WTC11 (cell line): ENCODE results near the gene SLC16A8. TPM values are rescaled to one million over a fixed set of nuclear protein-coding genes. Genes with fewer than 3 reads are reported as not detected.

Source experiments
- ATAC-seq: fragments of 200-7000 bp; cut with Tn5 transposase; 2 replicates; pipeline ENCODE4 v1.10.0; 2021; ENCODE audit warnings: mild to moderate bottlenecking, moderate library complexity
- CTCF ChIA-PET: fragments of 300-600 bp; sonication (Branson Sonifier 250); formaldehyde crosslinking; loops from one replicate; lab custom pipeline; 2021; ENCODE audit warnings: antibody characterized with exemption; lab: Charles Lee
- POLR2A ChIA-PET: fragments of 350-600 bp; sonication (Branson Sonifier 250); formaldehyde crosslinking; loops from one replicate; lab custom pipeline; 2021; ENCODE audit warnings: antibody characterized with exemption; lab: Charles Lee
- DNase-seq: peaks from one replicate; pipeline ENCODE4 v3.0.0; 2021; ENCODE audit warnings: low spot score
- H3K27ac Mint-ChIP-seq: 2 replicates; pipeline ENCODE4 v1.8.0; 2021; ENCODE audit warnings: mixed read lengths
- H3K27me3 Mint-ChIP-seq: 2 replicates; pipeline ENCODE4 v1.8.0; 2021; ENCODE audit warnings: low read depth, mild to moderate bottlenecking, moderate library complexity, mixed read lengths
- H3K36me3 Mint-ChIP-seq: 2 replicates; pipeline ENCODE4 v1.8.0; 2021; ENCODE audit warnings: mixed read lengths
- H3K4me1 Mint-ChIP-seq: 2 replicates; pipeline ENCODE4 v1.8.0; 2022; ENCODE audit warnings: mixed read lengths
- H3K4me3 Mint-ChIP-seq: 2 replicates; pipeline ENCODE4 v1.8.0; 2021; ENCODE audit warnings: mild to moderate bottlenecking, moderate library complexity, mixed read lengths
- H3K9me3 Mint-ChIP-seq: 2 replicates; pipeline ENCODE4 v1.8.0; 2021; ENCODE audit warnings: mixed read lengths
- AR ChIP-seq: fragments of 250-450 bp; sonication (Bioruptor Pico); IDR thresholded peaks from 2 replicates; pipeline ENCODE4 v1.9.0; 2021; ENCODE audit warnings: mild to moderate bottlenecking
- ATF1 ChIP-seq: sonication (generic); formaldehyde crosslinking; IDR thresholded peaks from 2 replicates; pipeline ENCODE4 v1.8.1; 2023; ENCODE audit warnings: mild to moderate bottlenecking, moderate library complexity, missing genetic modification reagents
- ATF3 ChIP-seq: sonication (generic); formaldehyde crosslinking; conservative IDR thresholded peaks from 2 replicates; pipeline ENCODE4 v1.8.1; 2022; ENCODE audit warnings: mild to moderate bottlenecking, missing genetic modification reagents
- ATF6 ChIP-seq: sonication (generic); formaldehyde crosslinking; IDR thresholded peaks from 2 replicates; pipeline ENCODE4 v1.8.1; 2023; ENCODE audit warnings: mild to moderate bottlenecking, missing genetic modification reagents
- CREB1 ChIP-seq: sonication (generic); formaldehyde crosslinking; IDR thresholded peaks from 2 replicates; pipeline ENCODE4 v1.8.0; 2023; ENCODE audit warnings: mild to moderate bottlenecking, missing genetic modification reagents
- CTCF ChIP-seq: fragments of 200-600 bp; IDR thresholded peaks from 2 replicates; pipeline ENCODE4 v1.8.0; 2022; ENCODE audit warnings: antibody characterized with exemption
- ESRRA ChIP-seq: sonication (generic); formaldehyde crosslinking; IDR thresholded peaks from 2 replicates; pipeline ENCODE4 v1.8.1; 2022; ENCODE audit warnings: mild to moderate bottlenecking, missing genetic modification reagents, borderline replicate concordance
- FOXP1 ChIP-seq: sonication (generic); formaldehyde crosslinking; IDR thresholded peaks from 2 replicates; pipeline ENCODE4 v1.8.0; 2022; ENCODE audit warnings: missing genetic modification reagents, mild to moderate bottlenecking, moderate library complexity, borderline replicate concordance
- GABPB1 ChIP-seq: sonication (generic); formaldehyde crosslinking; IDR thresholded peaks from 2 replicates; pipeline ENCODE4 v1.8.1; 2023; ENCODE audit warnings: mild to moderate bottlenecking, missing genetic modification reagents
- GTF2I ChIP-seq: fragments of 250-450 bp; sonication (Bioruptor Pico); conservative IDR thresholded peaks from 2 replicates; pipeline ENCODE4 v1.4.0; 2021; ENCODE audit warnings: mild to moderate bottlenecking
- MYBL2 ChIP-seq: sonication (generic); formaldehyde crosslinking; IDR thresholded peaks from 2 replicates; pipeline ENCODE4 v1.8.1; 2023; ENCODE audit warnings: mild to moderate bottlenecking, moderate library complexity, missing genetic modification reagents
- NFYB ChIP-seq: sonication (generic); formaldehyde crosslinking; conservative IDR thresholded peaks from 2 replicates; pipeline ENCODE4 v1.8.0; 2022; ENCODE audit warnings: low read depth, missing genetic modification reagents
- NR2C2 ChIP-seq: sonication (generic); formaldehyde crosslinking; IDR thresholded peaks from 2 replicates; pipeline ENCODE4 v1.8.0; 2022; ENCODE audit warnings: mild to moderate bottlenecking, missing genetic modification reagents
- SMAD3 ChIP-seq: sonication (generic); formaldehyde crosslinking; IDR thresholded peaks from 2 replicates; pipeline ENCODE4 v1.8.0; 2022; ENCODE audit warnings: missing genetic modification reagents, mild to moderate bottlenecking, borderline replicate concordance
- SOX15 ChIP-seq: fragments of 250-450 bp; sonication (Bioruptor Pico); IDR thresholded peaks from 2 replicates; pipeline ENCODE4 v1.9.0; 2021; ENCODE audit warnings: mild to moderate bottlenecking
- TCF7 ChIP-seq: sonication (generic); formaldehyde crosslinking; IDR thresholded peaks from 2 replicates; pipeline ENCODE4 v1.8.0; 2022; ENCODE audit warnings: mild to moderate bottlenecking, low read depth, missing genetic modification reagents, moderate library complexity
- TEAD4 ChIP-seq: sonication (generic); formaldehyde crosslinking; IDR thresholded peaks from 2 replicates; pipeline ENCODE4 v1.8.0; 2022; ENCODE audit warnings: mild to moderate bottlenecking, missing genetic modification reagents
- TP53 ChIP-seq: sonication (generic); formaldehyde crosslinking; IDR thresholded peaks from 2 replicates; pipeline ENCODE4 v1.8.1; 2023; ENCODE audit warnings: mild to moderate bottlenecking, missing genetic modification reagents
- ZBTB21 ChIP-seq: sonication (generic); formaldehyde crosslinking; IDR thresholded peaks from 2 replicates; pipeline ENCODE4 v1.8.1; 2023; ENCODE audit warnings: mild to moderate bottlenecking, missing genetic modification reagents, borderline replicate concordance
- ZNF219 ChIP-seq: sonication (generic); formaldehyde crosslinking; IDR thresholded peaks from 2 replicates; pipeline ENCODE4 v1.8.0; 2023; ENCODE audit warnings: missing genetic modification reagents, mild to moderate bottlenecking, borderline replicate concordance
- ZNF232 ChIP-seq: sonication (generic); formaldehyde crosslinking; IDR thresholded peaks from 2 replicates; pipeline ENCODE4 v1.8.0; 2022; ENCODE audit warnings: mild to moderate bottlenecking, missing genetic modification reagents
- ZNF396 ChIP-seq: fragments of 250-450 bp; sonication (Bioruptor Pico); IDR thresholded peaks from 2 replicates; pipeline ENCODE4 v1.8.0; 2021; ENCODE audit warnings: mild to moderate bottlenecking, moderate library complexity, borderline replicate concordance
- ZNF423 ChIP-seq: fragments of 250-450 bp; sonication (Bioruptor Pico); IDR thresholded peaks from 2 replicates; pipeline ENCODE4 v2.1.2; 2022; ENCODE audit warnings: mild to moderate bottlenecking, moderate library complexity
- total RNA-seq: library from RNA; stranded (reverse); gene quantifications from 3 replicates; pipeline ENCODE4 v1.2.3, GENCODE V29; 2021

The SLC16A8 gene
- total RNA-seq, 1 experiment from 2014 or later: 0.57 TPM

GRCh38 chr22:38085501-38085900 is 1.5 kb upstream of the SLC16A8 start:
- no peak for DNase-seq
- H3K36me3 Mint-ChIP-seq: no peaks in the 10 kb centered on the region
- POLR2A ChIA-PET: no interaction called here
- TF ChIP-seq ATF1 (no peak), TEAD4 (CRISPR knock-in tag) (no peak), ZBTB21 (no peak), TP53 (no peak), ZNF423 (no peak), ATF6 (no peak)
- H3K4me1 Mint-ChIP-seq: peaks cover 9% of the 10 kb centered on the region
- CTCF ChIA-PET: interaction anchor here (1.0 to 14.3 kb wide), 4 partner anchors 15 to 112 kb away, joined by 3 to 183 read pairs (median 10); no protein-coding TSS in a partner anchor
- H3K27me3 Mint-ChIP-seq: peaks cover 15% of the 10 kb centered on the region
- H3K9me3 Mint-ChIP-seq: no peaks in the 10 kb centered on the region
- H3K27ac Mint-ChIP-seq: no peak overlapping the region
- no peak overlapping the region for H3K4me3 Mint-ChIP-seq
- ATAC-seq: no peak

- DNase-seq (no peak), ATAC-seq (no peak)
- ChIA-PET POLR2A (no interaction called here), CTCF (interaction anchor here (1.0 to 14.3 kb wide), 5 partner anchors 11 to 112 kb away, joined by 3 to 183 read pairs (median 7); no protein-coding TSS in a partner anchor)
- Mint-ChIP-seq H3K27ac (no peak overlapping the region), H3K4me1 (peaks cover 9% of the 10 kb centered on the region), H3K9me3 (no peaks in the 10 kb centered on the region), H3K4me3 (no peak overlapping the region), H3K36me3 (no peaks in the 10 kb centered on the region), H3K27me3 (peaks cover 20% of the 10 kb centered on the region)
- TF ChIP-seq NFYB (CRISPR knock-in tag) (no peak), ZNF219 (CRISPR knock-in tag) (no peak), CTCF (no peak), MYBL2 (CRISPR knock-in tag) (no peak), ZNF232 (CRISPR knock-in tag) (no peak), TCF7 (no peak), SMAD3 (CRISPR knock-in tag) (no peak)
Measured at GRCh38 chr22:38085056-38085455, 1.1 kb upstream of the SLC16A8 start.

GRCh38 chr22:38082986-38083710 is 836 bp downstream of the SLC16A8 start:
- no peak for TF ChIP-seq NFYB (CRISPR knock-in tag)
- no peak for TF ChIP-seq GTF2I (CRISPR knock-in tag)
- TF ChIP-seq GABPB1: no peak
- TF ChIP-seq NR2C2 (CRISPR knock-in tag): no peak
- no peak for TF ChIP-seq TEAD4 (CRISPR knock-in tag)
- TF ChIP-seq FOXP1: no peak
- TF ChIP-seq ESRRA: no peak
- no peak for TF ChIP-seq SOX15 (CRISPR knock-in tag)
- TF ChIP-seq ZNF396 (CRISPR knock-in tag): no peak
- TF ChIP-seq CREB1: no peak
- TF ChIP-seq ATF3 (CRISPR knock-in tag): no peak
- TF ChIP-seq AR (CRISPR knock-in tag): no peak
- H3K27me3 Mint-ChIP-seq: peaks cover 24% of the 10 kb centered on the region
- peaks cover 4% of the 10 kb centered on the region for H3K4me1 Mint-ChIP-seq
- no peak for DNase-seq
- H3K4me3 Mint-ChIP-seq: no peak overlapping the region
- CTCF ChIA-PET: interaction anchor here (1.1 to 14.3 kb wide), 5 partner anchors 9 to 62 kb away, joined by 3 to 183 read pairs (median 5); no protein-coding TSS in a partner anchor
- ATAC-seq: no peak
- H3K9me3 Mint-ChIP-seq: no peaks in the 10 kb centered on the region
- POLR2A ChIA-PET: no interaction called here
- H3K36me3 Mint-ChIP-seq: no peaks in the 10 kb centered on the region
- H3K27ac Mint-ChIP-seq: no peak overlapping the region
